Activated T-helper 1 cell treated with anti-CD3 and anti-CD28 coated beads, Interleukin-12 subunit alpha, Interleukin-12 subunit beta, Interleukin-2, Interleukin-4 antibody, amounts not matched to agents 30 ng/mL and 10 ng/mL and 1 ng/mL, durations not matched to agents 14 hours and 24 hours and 36 hours (primary cell): ENCODE results near the gene RBL2. TPM values are rescaled to one million over a fixed set of nuclear protein-coding genes. Genes with fewer than 3 reads are reported as not detected.
"Not testable (repeated sequence)": the region's sequence is repeated elsewhere in the genome, so short reads cannot be mapped to it uniquely, and the experiment has no call there.

Experiments used
- DNase-seq: peaks from one replicate; pipeline ENCODE4 v3.0.0; 2021; ENCODE audit warnings: low spot score
- H3K27ac Mint-ChIP-seq: one replicate; pipeline ENCODE4 v1.8.0; 2021; ENCODE audit warnings: mild to moderate bottlenecking, mixed read lengths
- H3K27me3 Mint-ChIP-seq: one replicate; pipeline ENCODE4 v1.8.0; 2022; ENCODE audit warnings: mild to moderate bottlenecking, moderate library complexity, mixed read lengths; ENCODE audit not compliant: insufficient read depth
- H3K36me3 Mint-ChIP-seq: one replicate; pipeline ENCODE4 v1.8.0; 2021; ENCODE audit warnings: low read depth, mixed read lengths
- H3K4me1 Mint-ChIP-seq: one replicate; pipeline ENCODE4 v1.8.0; 2021; ENCODE audit warnings: low read depth, mixed read lengths
- H3K4me3 Mint-ChIP-seq: one replicate; pipeline ENCODE4 v1.8.0; 2021; ENCODE audit warnings: mild to moderate bottlenecking, moderate library complexity, mixed read lengths
- H3K9me3 Mint-ChIP-seq: one replicate; pipeline ENCODE4 v1.8.0; 2021; ENCODE audit warnings: mixed read lengths
- intact Hi-C: fragments of 100-400 bp; cut with micrococcal nuclease; formaldehyde crosslinking; loops from one replicate; pipeline ENCODE4 v1.15.1; 2024
- total RNA-seq: library from RNA; stranded (reverse); gene quantifications from 2 replicates; pipeline ENCODE4 v1.2.3, GENCODE V29; 2022

Gene RBL2
- total RNA-seq: 61.5 and 66.1 TPM in 2 replicates

- peak within 1 kb of the TSS; percentile 99 for H3K4me3 Mint-ChIP-seq
- H3K9me3 Mint-ChIP-seq: no peaks in the 10 kb centered on the region
Measured at GRCh38 chr16:53434377-53435065, at the start of gene RBL2. Gene RBL2, plus strand, starts transcription at chr16:53434471. Its CDS starts 86 bp downstream, at chr16:53434557.

GRCh38 chr16:53384610-53385009 is 49.7 kb upstream of the RBL2 start:
- H3K4me1 Mint-ChIP-seq, DNase-seq, H3K27ac Mint-ChIP-seq, H3K36me3 Mint-ChIP-seq, H3K27me3 Mint-ChIP-seq, H3K4me3 Mint-ChIP-seq, intact Hi-C loops: not testable (repeated sequence)
- peaks cover 20% of the 10 kb centered on the region for H3K9me3 Mint-ChIP-seq

More at GRCh38 chr16:53434377-53435065, at the start of gene RBL2:
- intact Hi-C loops: loop anchor here (1.0 kb wide), 6 partner anchors 23 to 380 kb away; partner anchors contain the start of genes AKTIP, CHD9 and FTO
- H3K27ac Mint-ChIP-seq: peak within 1 kb of the TSS; percentile 98
- H3K4me1 Mint-ChIP-seq: peaks cover 38% of the 10 kb centered on the region
- H3K27me3 Mint-ChIP-seq: no peaks in the 10 kb centered on the region
- peak; percentile 78 for DNase-seq
- H3K36me3 Mint-ChIP-seq: peaks cover 8% of the 10 kb centered on the region

GRCh38 chr16:53404959-53405358 is 29.3 kb upstream of the RBL2 start:
- H3K9me3 Mint-ChIP-seq: no peaks in the 10 kb centered on the region
- DNase-seq: no peak
- no peaks in the 10 kb centered on the region for H3K36me3 Mint-ChIP-seq
- H3K27me3 Mint-ChIP-seq: no peaks in the 10 kb centered on the region
- no peak overlapping the region for H3K4me3 Mint-ChIP-seq
- H3K27ac Mint-ChIP-seq: no peak overlapping the region
- H3K4me1 Mint-ChIP-seq: no peaks in the 10 kb centered on the region
- intact Hi-C loops: no loop called here

- Mint-ChIP-seq H3K9me3 (peaks cover 4% of the 10 kb centered on the region), H3K4me1 (no peaks in the 10 kb centered on the region), H3K27ac (no peak overlapping the region), H3K4me3 (no peak overlapping the region), H3K27me3 (peaks cover 2% of the 10 kb centered on the region), H3K36me3 (no peaks in the 10 kb centered on the region)
- DNase-seq: no peak
- intact Hi-C loops: no loop called here
Measured at GRCh38 chr16:53412549-53412948, 21.7 kb upstream of the RBL2 start.

GRCh38 chr16:53413864-53414263 is 20.4 kb upstream of the RBL2 start:
- H3K4me1 Mint-ChIP-seq: no peaks in the 10 kb centered on the region
- no peak overlapping the region for H3K27ac Mint-ChIP-seq
- intact Hi-C loops: no loop called here

GRCh38 chr16:53414381-53414780 is 19.9 kb upstream of the RBL2 start:
- no peak overlapping the region for H3K4me3 Mint-ChIP-seq
- intact Hi-C loops: no loop called here
- H3K9me3 Mint-ChIP-seq: peaks cover 4% of the 10 kb centered on the region
- DNase-seq: no peak
- H3K27ac Mint-ChIP-seq: no peak overlapping the region
- H3K4me1 Mint-ChIP-seq: no peaks in the 10 kb centered on the region
- H3K27me3 Mint-ChIP-seq: peaks cover 2% of the 10 kb centered on the region
- no peaks in the 10 kb centered on the region for H3K36me3 Mint-ChIP-seq

More at GRCh38 chr16:53413864-53414263, 20.4 kb upstream of the RBL2 start:
- Mint-ChIP-seq H3K27me3 (peaks cover 2% of the 10 kb centered on the region), H3K9me3 (peaks cover 4% of the 10 kb centered on the region), H3K36me3 (no peaks in the 10 kb centered on the region), H3K4me3 (no peak overlapping the region)
- no peak for DNase-seq

GRCh38 chr16:53415504-53415903 is 18.8 kb upstream of the RBL2 start:
- Mint-ChIP-seq H3K4me1 (no peaks in the 10 kb centered on the region), H3K36me3 (no peaks in the 10 kb centered on the region), H3K27me3 (peaks cover 2% of the 10 kb centered on the region), H3K9me3 (peaks cover 4% of the 10 kb centered on the region), H3K4me3 (no peak overlapping the region), H3K27ac (no peak overlapping the region)
- no peak for DNase-seq
- intact Hi-C loops: no loop called here

- no peak overlapping the region for H3K27ac Mint-ChIP-seq
- DNase-seq: no peak
- H3K36me3 Mint-ChIP-seq: no peaks in the 10 kb centered on the region
- peaks cover 2% of the 10 kb centered on the region for H3K27me3 Mint-ChIP-seq
- H3K9me3 Mint-ChIP-seq: no peaks in the 10 kb centered on the region
- no peak overlapping the region for H3K4me3 Mint-ChIP-seq
- intact Hi-C loops: no loop called here
- no peaks in the 10 kb centered on the region for H3K4me1 Mint-ChIP-seq
Measured at GRCh38 chr16:53417011-53417410, 17.3 kb upstream of the RBL2 start.

- Mint-ChIP-seq H3K27ac (no peak overlapping the region), H3K9me3 (no peaks in the 10 kb centered on the region), H3K4me1 (no peaks in the 10 kb centered on the region), H3K36me3 (no peaks in the 10 kb centered on the region), H3K27me3 (peaks cover 2% of the 10 kb centered on the region), H3K4me3 (no peak overlapping the region)
- intact Hi-C loops: no loop called here
- DNase-seq: no peak
Measured at GRCh38 chr16:53417976-53418375, 16.3 kb upstream of the RBL2 start.

GRCh38 chr16:53419383-53419709 is 14.9 kb upstream of the RBL2 start:
- H3K4me3 Mint-ChIP-seq, H3K27ac Mint-ChIP-seq, intact Hi-C loops, H3K27me3 Mint-ChIP-seq, DNase-seq, H3K36me3 Mint-ChIP-seq, H3K4me1 Mint-ChIP-seq: not testable (repeated sequence)
- peaks cover 11% of the 10 kb centered on the region for H3K9me3 Mint-ChIP-seq

GRCh38 chr16:53421248-53421647 is 13.0 kb upstream of the RBL2 start:
- no peaks in the 10 kb centered on the region for H3K36me3 Mint-ChIP-seq
- no peaks in the 10 kb centered on the region for H3K4me1 Mint-ChIP-seq
- no peak overlapping the region for H3K27ac Mint-ChIP-seq
- no peak overlapping the region for H3K4me3 Mint-ChIP-seq
- DNase-seq: no peak
- intact Hi-C loops: no loop called here
- H3K9me3 Mint-ChIP-seq: peaks cover 23% of the 10 kb centered on the region
- H3K27me3 Mint-ChIP-seq: no peaks in the 10 kb centered on the region

GRCh38 chr16:53423968-53424367 is 10.3 kb upstream of the RBL2 start:
- H3K36me3 Mint-ChIP-seq, DNase-seq, intact Hi-C loops, H3K4me3 Mint-ChIP-seq, H3K27me3 Mint-ChIP-seq, H3K4me1 Mint-ChIP-seq, H3K27ac Mint-ChIP-seq: not testable (repeated sequence)
- peaks cover 26% of the 10 kb centered on the region for H3K9me3 Mint-ChIP-seq

- intact Hi-C loops: no loop called here
- Mint-ChIP-seq H3K4me1 (peaks cover 3% of the 10 kb centered on the region), H3K36me3 (no peaks in the 10 kb centered on the region), H3K27me3 (peaks cover 3% of the 10 kb centered on the region), H3K4me3 (no peak overlapping the region), H3K27ac (no peak overlapping the region), H3K9me3 (peaks cover 22% of the 10 kb centered on the region)
- DNase-seq: no peak
Measured at GRCh38 chr16:53428681-53429080, 5.6 kb upstream of the RBL2 start.
